ENCODE measurements around the gene DST.

GRCh38 chr6:56481957-56482356 is 160.7 kb downstream of the DST start:
- no peak for TF ChIP-seq CTCF (conservative IDR thresholded peaks at IDR 0.05 in 1 of 2, IDR thresholded peaks at IDR 0.05 in 1 of 2; ENCODE audit: low read depth in 1 of 2, low read length in 2 of 2)
- no peak for TF ChIP-seq EZH2 (IDR thresholded peaks at IDR 0.05; ENCODE audit: low read length, missing control alignments)
